Measurements from ENCODE around the gene TPRG1L. TPM values are rescaled to one million over a fixed set of nuclear protein-coding genes. Genes with fewer than 3 reads are reported as not detected.

The TPRG1L gene
- total and polyA plus RNA-seq, 2 of the 4 experiments (the other 2 are of a cell fraction) = 25.3 to 39.5 TPM

GRCh38 chr1:3654549-3655281, 29.9 kb downstream of the TPRG1L start:
- Histone ChIP-seq H2BK20ac (ENCODE audit: low read depth, low read length) (no peak overlapping the region), H2BK120ac (ENCODE audit: low read depth, low read length) (no peak overlapping the region), H3K9me1 (ENCODE audit: insufficient read depth, low read length) (no peaks in the 10 kb centered on the region), H3K27me3 (ENCODE audit: control insufficient read depth, insufficient read depth, low read length) (peaks cover 75% of the 10 kb centered on the region), H3K4me2 (ENCODE audit: low read depth, low read length) (no peak overlapping the region), H3K4ac (ENCODE audit: low read depth, low read length) (no peak overlapping the region), H3K9ac (ENCODE audit: low read depth, low read length) (no peak overlapping the region), H3K36me3 (ENCODE audit: control insufficient read depth, insufficient read depth, low read length) (no peaks in the 10 kb centered on the region), H4K20me1 (ENCODE audit: insufficient read depth, low read length) (no peaks in the 10 kb centered on the region; the same call in 1 of the 2 replicates), H4K8ac (ENCODE audit: low read depth in 2 of 2, low read length in 2 of 2) (no peak overlapping the region), H3K56ac (ENCODE audit: extremely low read depth, insufficient read depth, low read length) (no peak overlapping the region), H3K79me1 (ENCODE audit: low read depth in 1 of 2, low read length in 2 of 2) (no peaks in the 10 kb centered on the region), H3K27ac (ENCODE audit: insufficient read depth, low read length) (no peak overlapping the region), H3K14ac (replicated peaks; ENCODE audit: low read depth, low read length) (no peak overlapping the region), H3K4me1 (ENCODE audit: control insufficient read depth, insufficient read depth, low read length) (no peaks in the 10 kb centered on the region; the same call in 1 of the 2 replicates), H2AK9ac (replicated peaks; ENCODE audit: low read depth, low read length, poor library complexity) (no peak overlapping the region), H3K23ac (ENCODE audit: low read depth, low read length) (no peak overlapping the region), H3K4me3 (ENCODE audit: insufficient read depth, low read depth, low read length) (no peak overlapping the region), H3K9me3 (ENCODE audit: control insufficient read depth, insufficient read depth, low read length) (no peaks in the 10 kb centered on the region), H2AK5ac (ENCODE audit: low read depth, low read length) (no peak overlapping the region), H3K18ac (ENCODE audit: low read depth, low read length) (no peak overlapping the region), H4K91ac (ENCODE audit: insufficient read depth, low read depth, low read length) (no peak overlapping the region), H2AFZ (replicated peaks; ENCODE audit: low read length, poor library complexity) (no peak overlapping the region), H2BK5ac (ENCODE audit: low read depth, low read length, poor library complexity, severe bottlenecking) (no peak overlapping the region), H2BK15ac (ENCODE audit: low read depth, low read length) (no peak overlapping the region), H4K5ac (ENCODE audit: low read depth, low read length) (no peak overlapping the region)
- TF ChIP-seq MAFK (IDR thresholded peaks at IDR 0.05; ENCODE audit: low read depth, low read length) = no peak
- no peak for TF ChIP-seq CEBPB (IDR thresholded peaks at IDR 0.05; ENCODE audit: low read depth, low read length)
- no peak for TF ChIP-seq MAZ (IDR thresholded peaks at IDR 0.05; ENCODE audit: borderline replicate concordance, low read depth, low read length)
- no peak for TF ChIP-seq SMC3 (IDR thresholded peaks at IDR 0.05; ENCODE audit: low read depth, low read length)
- TF ChIP-seq NFE2L2 (IDR thresholded peaks at IDR 0.05; ENCODE audit: low read depth, low read length) = no peak
- TF ChIP-seq RCOR1 (IDR thresholded peaks at IDR 0.05; ENCODE audit: insufficient replicate concordance, low read length) = no peak
- no peak for TF ChIP-seq RAD21 (IDR thresholded peaks at IDR 0.05; ENCODE audit: low read length)
- no peak for TF ChIP-seq CHD1 (IDR thresholded peaks at IDR 0.05; ENCODE audit: low read depth, low read length)
- TF ChIP-seq POLR2A (IDR thresholded peaks at IDR 0.05; ENCODE audit: low read depth, low read length) = no peak
- no peak for TF ChIP-seq USF2 (IDR thresholded peaks at IDR 0.05; ENCODE audit: low read depth, low read length)
- TF ChIP-seq ELK1 (IDR thresholded peaks at IDR 0.05; ENCODE audit: borderline replicate concordance, low read depth, low read length) = no peak
- TF ChIP-seq FOS (IDR thresholded peaks at IDR 0.05; ENCODE audit: low read depth, low read length) = no peak
- dilution Hi-C loops (cut with HindIII; ENCODE audit: low sequenced_read_pairs, unreplicated experiment) (no loop called here), intact Hi-C loops (cut with micrococcal nuclease) (no loop called here), in situ Hi-C loops (cut with MboI; ENCODE audit: low sequenced_read_pairs) (no loop called here)
- ATAC-seq (ENCODE audit: low read depth) (no peak), DNase-seq (no peak)
- ChIA-PET CTCF (interaction anchor here (2.1 kb wide), 1 partner anchor 14 kb away, joined by 6 read pairs; no protein-coding TSS in a partner anchor), POLR2A (ENCODE audit: unreplicated experiment) (no interaction called here)
- 72% methylated on average over 9 of the region's 22 CpGs; no CpG with 5 or more reads in 1 of the 2 experiments for WGBS, 2 experiments (ENCODE audit: extremely low coverage in 2 of 2, insufficient read length in 1 of 2)
- no TSS peak for BruUV-seq (replicated peaks)

Data from IMR-90 (cell line).